GM21515 (cell line): Measurements from ENCODE around the gene MTIF3.

ENCODE experiments used
- ATAC-seq: cut with Tn5 transposase; IDR thresholded peaks from one replicate; pipeline ENCODE4 v1.9.1; 2021; ENCODE audit not compliant: unreplicated experiment

Gene MTIF3, protein sequence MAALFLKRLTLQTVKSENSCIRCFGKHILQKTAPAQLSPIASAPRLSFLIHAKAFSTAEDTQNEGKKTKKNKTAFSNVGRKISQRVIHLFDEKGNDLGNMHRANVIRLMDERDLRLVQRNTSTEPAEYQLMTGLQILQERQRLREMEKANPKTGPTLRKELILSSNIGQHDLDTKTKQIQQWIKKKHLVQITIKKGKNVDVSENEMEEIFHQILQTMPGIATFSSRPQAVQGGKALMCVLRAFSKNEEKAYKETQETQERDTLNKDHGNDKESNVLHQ

DNA sequence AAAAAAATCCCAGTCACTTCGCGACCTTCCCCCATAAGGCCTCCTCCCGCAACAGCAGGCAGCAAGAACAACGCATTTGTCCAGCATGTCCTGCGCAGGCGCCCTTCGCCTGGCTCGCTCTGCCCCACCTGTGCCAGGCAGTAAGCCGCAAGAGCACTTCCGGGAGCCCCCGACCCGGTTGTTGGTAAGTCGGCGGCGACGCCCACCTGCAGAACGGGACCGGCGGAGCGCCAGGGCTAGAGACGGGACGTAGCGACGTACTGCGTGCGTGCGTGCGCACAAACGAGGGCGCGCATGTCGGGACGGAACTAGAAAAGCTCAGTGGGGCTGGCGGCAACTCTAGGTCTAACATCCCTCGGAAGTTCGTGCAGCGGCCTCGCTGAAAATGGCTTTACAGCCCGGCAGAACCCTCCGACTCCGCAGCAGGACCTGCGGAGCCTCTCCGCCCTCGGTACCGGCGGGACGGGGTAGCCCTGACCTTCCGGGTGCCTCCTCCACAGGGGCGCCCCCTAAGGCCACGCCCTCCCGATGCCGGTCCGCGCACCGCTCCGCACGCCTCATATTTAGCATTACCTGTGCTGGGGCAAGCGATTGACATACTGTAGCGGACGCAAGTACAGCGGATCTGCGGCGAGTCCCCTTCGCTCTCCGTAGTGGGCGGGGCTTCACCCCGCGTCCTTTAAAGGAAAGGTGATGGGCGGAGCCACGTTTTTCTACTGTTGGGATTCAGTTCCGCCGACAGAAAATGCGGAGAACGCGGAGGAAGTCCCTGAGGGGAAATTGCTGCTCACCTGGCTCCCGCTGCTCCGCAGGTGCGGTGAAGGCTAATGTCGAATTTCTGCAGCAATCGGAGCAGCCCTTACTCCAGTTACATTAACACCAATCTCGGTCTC, at the start of gene MTIF3:
Gene MTIF3 (minus strand): TSS at position 629 of the 893 bp plus-strand sequence. CDS start 10,116 bp downstream, outside the sequence.
- peak; percentile 79 for ATAC-seq

DNA sequence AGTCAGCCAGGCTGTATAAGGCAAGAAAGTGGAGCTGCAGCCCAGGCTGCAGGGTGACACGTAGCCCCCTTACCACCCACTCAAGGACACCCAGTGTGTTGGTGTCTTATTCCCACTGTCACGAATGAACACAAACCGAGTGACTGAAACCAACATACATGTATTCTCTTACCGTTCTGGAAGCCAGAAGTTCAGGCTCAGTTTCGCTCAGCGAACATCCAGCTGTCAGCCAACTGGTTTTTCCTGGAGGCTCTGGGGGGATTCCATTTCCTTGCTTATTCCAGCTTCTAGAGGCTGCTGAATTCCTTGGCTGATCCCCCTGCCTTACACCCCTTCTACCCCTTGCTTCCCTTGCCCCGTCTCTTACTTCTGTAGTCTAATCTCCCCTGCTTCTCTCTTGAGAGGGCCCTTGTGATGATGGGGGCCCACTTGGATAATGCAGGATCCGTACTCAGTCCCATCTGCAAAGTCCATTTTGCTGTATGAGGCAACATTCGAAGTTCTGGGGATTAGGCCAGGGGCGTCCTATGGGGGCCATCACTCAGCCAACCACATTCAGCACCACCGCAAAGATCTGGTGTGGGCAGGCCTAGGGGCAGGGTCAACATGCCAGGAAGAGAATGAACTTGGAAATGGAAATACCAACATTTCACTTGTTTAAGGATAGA, 47.3 kb upstream of the MTIF3 start:
- ATAC-seq: no peak

DNA sequence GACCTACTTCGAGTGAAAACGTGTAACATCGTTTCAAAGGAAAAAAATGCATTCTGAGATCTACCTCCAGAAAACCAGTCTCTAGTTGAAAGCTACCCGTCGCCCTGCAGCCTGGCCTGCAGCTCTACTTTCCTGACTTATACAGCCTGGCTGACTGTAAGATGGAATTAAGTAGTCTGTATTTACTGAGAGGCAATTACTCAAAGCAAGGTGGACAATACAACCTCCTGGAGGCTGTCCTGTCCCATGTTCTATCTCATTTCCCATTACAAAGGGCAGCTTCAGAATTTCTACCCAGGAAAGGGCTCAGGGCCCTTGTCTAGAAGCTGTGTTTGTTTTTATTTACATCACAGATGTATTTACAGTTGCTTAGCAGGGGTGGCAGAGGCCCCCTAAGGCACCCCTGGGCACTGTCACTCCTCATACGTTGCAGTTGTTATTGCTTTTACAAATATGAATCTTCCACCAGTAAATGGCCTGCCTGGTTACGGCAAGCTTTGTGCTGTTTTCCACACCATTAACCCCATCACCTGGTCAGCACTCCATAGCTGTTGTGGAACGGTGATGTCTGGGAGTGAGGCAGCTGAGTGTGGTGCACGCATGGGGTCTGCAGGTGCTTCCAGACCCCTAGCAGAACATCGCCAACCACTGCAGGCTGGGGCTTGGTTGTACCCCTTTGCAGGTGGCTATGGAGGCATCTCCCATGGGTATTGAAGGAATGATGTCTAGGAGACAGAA, 46.3 kb upstream of the MTIF3 start:
- no peak for ATAC-seq

DNA sequence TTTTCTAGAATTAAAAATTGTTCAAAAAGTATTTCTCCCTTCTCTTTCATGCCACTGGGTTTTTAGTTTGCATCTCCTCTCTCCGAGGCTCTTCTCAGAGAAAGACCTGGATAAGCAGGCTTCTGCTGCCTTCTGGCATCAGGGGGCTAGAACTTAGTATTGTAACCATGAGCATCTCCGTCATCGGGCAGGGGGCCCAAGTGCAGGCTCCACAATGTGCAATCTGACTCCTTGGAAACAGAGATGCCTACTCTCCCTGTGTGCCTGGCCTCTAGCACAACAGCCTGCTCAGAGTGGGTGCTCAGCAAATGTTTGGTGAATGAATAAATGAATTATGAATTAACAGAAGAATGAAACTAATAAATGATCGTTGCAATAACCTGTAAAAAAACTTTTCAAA, 45.6 kb upstream of the MTIF3 start:
- ATAC-seq: no peak

DNA sequence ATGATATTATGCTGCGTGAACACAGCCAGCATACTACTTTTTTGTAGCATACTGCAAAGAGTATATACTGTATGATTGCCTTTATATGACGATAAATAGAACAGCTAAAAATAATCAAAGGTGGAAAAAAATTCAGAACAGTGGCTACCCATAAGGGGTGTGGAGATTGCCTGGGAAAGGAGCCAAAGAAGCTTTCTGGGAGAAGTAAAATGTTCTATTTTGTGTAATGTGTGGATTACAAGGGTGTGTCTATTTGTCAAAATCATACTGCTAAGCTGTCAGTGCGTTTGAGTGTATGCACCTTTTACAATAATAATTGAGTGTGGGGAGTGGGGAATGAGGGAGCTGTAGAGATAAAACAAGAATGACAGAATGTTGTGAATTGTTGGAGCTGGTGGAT, 45.2 kb upstream of the MTIF3 start:
- ATAC-seq: no peak

DNA sequence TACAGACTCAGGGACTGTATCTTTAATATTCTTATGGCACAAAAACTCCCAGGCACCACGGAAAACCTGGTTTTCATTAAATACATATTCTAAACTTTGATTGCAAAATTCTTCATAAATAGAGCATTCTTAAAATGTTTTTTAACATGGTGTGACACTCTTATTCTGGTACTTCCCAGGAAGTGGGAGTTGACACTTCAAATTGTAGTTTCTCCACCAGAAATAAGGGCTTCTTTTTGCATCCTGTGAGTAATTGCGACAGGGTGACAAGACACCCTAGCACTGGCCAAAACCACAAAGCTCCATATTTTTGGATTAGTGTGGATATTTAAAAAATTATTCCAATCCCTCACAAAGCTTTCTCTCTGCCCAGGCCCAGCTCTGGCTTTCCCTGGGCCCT, 43.6 kb upstream of the MTIF3 start:
- ATAC-seq: no peak

DNA sequence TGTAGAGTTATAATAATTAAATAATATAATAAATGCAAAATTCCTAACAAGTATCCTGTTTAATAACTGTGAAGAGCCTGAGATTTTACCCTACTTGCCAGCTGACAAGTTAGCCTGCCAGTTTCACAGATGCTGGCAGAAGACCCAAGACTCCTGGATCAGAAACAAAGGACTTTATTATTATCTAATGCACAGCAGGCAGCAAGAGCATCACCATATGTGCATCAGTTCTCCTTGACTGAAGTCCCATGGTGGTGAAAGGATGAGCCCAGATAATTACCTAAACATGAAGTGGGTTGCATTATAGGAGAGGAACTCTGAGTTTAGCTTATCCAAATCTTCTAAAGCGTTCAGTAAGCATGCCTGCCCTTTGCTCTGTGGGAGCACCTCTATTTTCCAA, 39.1 kb upstream of the MTIF3 start:
- no peak for ATAC-seq

DNA sequence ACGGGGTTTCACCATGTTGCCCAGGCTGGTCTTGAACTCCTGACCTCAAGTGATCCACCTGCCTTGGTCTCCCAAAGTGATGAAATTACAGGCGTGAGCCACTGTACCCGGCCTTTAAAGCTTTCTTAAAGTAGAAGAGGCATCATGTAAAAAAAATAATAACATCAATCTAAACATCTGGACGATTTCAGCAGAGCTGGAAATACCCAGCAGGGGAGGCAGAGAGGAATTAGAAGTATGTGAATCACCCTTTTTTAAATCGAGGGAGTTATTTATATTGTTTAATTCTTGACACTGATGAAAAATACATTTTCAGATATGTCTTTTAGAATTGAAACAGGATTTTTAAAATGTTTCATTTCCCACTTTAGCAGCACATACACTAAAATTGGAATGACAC, 37.4 kb upstream of the MTIF3 start:
- ATAC-seq: no peak

DNA sequence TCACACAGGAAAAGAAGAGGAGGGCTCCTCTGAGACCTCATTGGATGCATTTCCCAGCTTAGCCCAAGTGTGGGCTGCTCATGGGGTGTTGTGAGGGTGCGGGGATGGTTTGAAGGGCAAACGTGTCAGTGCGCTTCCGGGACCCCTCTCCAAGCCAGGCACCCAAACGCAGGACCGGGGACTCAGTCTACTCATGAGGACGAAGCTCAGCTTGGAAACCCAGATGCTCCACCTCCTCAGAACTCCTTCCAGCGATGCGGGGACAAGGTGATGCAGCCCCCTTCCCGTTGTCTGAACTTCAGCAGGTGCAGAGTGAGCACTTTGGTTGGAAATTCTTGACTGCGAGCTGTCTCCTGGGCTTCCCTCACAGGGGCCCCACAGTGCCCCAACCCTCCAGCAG, 33.1 kb upstream of the MTIF3 start:
- ATAC-seq: no peak

DNA sequence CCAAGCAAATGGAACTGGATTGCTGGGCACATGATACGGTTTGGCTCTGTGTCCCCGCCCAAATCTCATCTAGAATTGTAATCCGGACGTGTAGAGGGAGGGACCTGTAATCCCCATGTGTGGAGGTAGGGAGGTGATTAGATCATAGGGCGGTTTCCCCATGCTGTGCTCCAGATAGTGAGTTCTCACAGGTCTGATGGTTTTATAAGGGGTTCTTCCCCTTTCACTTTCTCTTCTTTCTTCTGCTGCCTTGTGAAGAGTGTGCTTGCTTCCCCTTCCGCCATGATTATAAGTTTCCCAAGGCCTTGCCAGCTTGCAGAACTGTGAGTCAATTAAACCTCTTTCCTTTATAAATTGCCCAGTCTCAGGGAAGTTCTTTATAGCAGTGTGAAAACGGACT, 32.6 kb upstream of the MTIF3 start:
- ATAC-seq: peak; percentile 94

DNA sequence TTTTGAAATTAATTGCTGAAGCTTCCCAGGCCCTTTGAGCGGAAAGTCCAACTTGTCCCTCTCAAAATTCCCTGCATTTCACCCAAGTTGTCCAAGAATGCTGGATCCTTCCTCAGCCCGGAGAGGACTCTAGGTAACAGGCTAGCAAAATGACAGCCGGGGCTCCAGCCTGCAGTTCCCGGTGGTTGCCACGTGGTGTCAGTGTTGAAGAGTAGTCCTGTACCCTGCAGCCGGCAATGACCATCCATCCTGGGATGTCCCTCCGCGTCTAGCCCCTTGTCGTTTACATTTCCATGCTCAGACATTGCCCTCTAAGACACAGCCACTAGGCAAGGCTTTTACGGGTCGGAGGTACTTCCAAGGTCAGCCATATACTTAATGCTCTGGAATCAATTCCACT, 31.4 kb upstream of the MTIF3 start:
- no peak for ATAC-seq

DNA sequence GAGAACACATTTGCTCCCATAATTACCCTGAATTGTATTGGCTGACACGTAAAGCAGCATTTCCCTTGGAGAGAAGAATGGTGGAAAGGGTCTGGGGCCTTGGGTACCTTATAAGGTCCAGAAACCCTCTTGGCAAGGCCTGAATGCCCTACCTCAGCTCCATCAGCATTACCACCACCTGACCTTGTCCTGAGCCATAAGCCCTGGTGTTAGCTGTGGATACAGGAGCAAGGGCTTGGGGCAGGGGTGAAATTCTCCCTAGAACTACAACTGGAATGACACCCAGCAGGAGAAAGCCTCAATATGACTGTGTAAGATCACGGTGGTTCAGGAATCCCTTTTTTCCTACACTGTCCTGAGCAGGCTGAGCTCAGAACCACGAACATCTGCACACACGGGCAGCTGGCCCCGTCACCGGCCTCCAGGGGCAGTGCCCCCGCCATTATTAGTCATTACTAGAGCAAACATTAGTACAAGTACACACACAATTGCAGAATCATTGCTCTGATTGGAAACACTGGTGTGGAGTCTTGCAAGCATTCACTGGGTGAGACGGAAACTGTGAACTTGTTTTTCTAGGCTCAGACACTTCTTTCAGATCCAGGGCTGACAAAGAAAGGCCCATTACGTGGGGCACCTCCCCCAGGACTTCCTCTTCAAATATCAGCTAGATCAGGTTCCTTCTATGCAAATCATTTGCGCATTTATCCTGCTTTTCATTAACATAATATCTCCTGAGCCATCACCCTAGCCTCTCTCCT, 26.8 kb upstream of the MTIF3 start:
- no peak for ATAC-seq

DNA sequence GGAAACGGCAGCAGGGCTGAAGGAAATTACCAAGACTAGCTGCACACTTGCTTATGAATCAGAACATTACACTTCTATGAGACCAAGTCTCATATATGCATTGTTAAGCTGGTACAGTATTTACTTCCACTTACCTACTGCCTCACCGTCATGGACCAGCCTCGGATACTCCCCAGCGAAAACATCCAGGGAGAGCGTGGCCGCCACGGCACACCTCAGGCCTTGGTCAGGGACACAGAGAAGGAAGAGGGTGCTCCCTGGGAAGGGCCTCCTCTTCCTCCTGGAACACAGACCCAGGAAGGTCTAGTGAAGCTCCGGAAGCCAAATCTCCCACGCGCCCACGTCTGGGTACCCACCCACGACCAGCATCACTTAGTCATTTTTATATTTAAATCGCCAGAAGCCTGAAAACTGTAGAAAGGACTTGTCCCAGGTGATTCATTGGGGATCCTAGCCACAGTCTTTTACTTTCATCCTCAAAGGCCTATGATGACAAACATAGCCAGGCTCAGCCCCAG, 24.4 kb upstream of the MTIF3 start:
- ATAC-seq: no peak

DNA sequence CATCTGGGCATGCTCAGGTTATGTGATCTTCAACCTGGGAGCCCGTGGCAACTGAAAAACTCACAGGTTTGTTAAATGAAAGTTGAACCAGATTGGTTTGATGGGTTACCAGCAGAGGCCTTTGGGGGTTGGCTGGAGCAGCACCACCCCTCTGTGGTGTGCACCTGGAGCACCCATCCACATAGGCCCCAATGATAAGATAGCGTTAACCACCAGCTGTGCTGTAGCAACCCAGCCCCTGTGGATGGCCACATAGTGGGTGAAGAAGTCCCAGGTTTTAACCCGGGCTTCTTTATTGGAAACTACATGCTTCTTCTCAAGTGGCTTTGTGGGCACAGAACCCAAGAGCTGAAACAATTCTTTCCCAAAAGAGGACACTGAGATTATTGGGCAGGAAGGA, 22.6 kb upstream of the MTIF3 start:
- ATAC-seq: no peak

DNA sequence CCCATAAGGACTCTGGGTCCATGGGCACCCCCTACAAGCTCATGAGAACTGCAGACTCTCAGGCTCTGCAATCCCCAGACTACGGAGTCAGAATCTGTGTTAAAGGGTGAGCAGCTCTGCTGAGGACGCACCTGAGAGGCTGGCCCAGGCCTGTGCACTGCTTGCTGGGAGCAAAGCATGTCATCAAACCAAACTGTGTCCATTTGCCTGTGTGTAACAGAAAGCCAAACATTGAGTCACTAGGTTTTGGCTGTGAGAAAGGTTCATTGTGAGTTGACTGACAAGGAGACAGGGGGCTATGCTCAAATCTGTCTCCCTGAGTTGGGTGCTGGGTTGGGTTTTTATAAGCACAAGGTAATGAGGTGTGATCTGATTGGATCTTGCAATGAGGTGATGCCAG, 22.1 kb upstream of the MTIF3 start:
- ATAC-seq: no peak

DNA sequence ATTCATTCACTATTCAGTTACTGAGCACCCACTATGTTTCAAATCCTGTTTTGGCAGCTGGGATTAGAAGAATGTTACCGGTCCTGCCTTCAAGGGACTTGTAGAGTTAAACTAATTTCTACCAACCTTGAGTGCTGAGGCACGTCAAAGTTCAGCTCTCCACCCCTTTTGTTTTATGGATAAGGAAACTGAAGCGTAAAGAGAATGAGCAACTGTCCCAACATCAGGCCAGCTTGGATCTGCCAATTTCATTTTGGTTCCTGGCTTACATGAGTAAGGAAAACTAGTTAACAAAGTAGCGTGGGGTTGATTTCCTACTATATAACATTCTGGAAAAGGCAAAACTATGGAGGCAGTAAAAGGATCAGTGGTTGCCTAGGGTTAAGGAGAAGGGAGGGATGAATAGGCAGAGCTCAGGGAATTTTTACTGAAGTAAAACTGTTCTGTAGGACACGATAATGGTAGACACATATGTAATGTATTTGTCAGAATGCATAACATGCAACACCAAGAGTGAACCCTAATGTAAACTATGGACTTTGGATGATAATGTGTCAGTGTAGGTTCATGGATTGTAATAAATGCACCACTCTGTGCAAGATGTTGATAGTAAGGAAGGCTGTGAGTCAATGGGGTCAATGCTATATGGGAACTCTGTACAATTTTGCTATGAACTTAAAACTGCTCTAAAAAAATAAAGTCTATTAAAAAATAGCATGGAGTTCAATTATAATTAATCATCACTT, 19.9 kb upstream of the MTIF3 start:
- ATAC-seq: no peak

DNA sequence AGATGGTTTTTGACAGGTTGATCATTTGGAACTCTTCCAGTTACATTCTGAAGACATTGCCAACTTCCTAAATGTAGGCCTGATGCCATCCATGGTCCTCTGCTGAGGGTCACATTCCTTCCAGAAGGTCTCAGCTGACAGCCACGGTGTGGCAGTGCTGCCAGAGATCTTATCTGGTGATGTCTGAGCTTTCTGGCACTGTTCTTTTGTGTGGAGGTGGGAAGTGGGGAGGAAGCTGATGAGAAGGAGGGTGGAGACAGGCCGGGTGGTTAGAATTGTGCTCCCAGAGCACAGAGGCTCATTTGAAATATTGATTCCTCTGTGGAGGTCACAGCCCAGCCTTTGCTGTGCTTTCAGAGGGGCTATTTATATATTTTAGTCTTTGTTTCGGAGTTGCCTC, 16.1 kb upstream of the MTIF3 start:
- ATAC-seq: no peak

DNA sequence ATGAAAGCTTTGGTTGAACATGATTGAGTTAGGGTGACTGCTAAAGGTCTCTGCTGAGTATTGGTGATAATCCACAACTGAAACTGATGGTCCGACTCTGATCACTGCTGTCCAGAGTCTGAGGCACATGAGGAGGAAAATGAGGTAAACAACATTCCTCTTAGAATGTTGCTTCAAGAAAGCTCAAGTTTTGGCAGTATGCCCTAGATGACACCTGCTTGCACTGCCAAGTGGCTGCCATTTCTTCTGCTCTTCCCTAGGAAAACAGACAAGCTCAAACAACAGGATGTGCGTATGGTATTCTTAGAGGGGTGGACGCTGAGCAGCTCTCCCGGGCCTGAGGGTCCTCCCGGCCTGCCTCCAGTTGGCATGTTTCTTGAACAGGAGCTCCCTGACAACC, 15.2 kb upstream of the MTIF3 start:
- no peak for ATAC-seq

DNA sequence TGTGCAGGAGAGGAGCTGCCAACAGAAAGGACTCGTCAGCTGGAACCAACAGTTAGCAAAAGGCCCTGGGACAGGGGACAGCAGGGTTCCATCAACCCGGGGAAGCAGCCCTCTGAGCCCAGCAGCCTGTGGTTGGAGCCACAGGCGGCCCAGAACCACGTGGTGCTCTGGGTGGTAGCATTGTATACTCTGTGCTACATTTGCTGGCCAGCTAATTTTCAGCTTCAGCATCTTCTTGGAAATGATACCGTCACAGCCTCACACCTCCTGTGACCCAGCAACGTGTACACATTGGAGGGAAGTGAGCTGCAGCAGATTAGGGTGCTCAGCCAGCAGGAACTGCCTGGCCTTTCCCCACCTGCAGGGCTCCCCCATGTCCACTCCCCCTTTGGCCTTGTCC, 13.1 kb upstream of the MTIF3 start:
- ATAC-seq: no peak
